DMS153 (cell line): Measurements from ENCODE around the gene MAN1A1.
A peak's percentile ranks its signal among the peaks of the same experiment; 100 is the strongest.
"Not testable (repeated sequence)": the region's sequence is repeated elsewhere in the genome, so short reads cannot be mapped to it uniquely, and the experiment has no call there.

Experiments used
- DNase-seq: peaks from one replicate; lab custom pipeline; 2025; lab: John Stamatoyannopoulos, UW

MAN1A1 gene

DNA sequence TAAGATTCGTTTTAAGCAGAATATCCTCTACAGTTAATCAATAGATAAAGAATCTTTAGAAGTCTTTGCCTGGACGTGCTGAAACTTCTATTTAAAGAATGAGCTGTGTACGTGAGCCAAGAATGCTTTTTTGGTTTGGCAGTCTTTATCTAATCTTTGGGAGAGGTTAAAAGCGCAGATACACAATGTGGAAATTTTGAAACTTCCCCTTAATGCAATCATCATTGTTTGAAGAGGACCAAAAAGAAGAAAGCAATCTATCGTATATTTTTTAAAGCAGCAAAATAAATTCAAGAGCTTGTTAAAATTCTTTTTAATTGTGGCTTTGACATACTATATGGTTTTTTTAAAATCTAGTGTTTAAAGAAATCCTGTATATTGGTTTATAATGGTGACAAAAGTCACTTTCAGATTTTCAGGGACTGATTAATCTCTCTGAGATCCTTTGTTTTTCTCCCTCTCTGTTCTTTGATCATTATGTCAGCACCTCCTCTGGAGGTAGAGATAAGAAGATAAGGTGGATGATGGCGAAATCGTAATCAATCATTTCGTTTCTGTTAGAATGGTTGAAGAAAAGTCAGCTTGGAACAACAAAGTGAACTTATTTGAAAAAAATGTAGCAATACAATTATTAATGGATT is 179.0 kb downstream of the MAN1A1 start:
- DNase-seq, result no peak

DNA sequence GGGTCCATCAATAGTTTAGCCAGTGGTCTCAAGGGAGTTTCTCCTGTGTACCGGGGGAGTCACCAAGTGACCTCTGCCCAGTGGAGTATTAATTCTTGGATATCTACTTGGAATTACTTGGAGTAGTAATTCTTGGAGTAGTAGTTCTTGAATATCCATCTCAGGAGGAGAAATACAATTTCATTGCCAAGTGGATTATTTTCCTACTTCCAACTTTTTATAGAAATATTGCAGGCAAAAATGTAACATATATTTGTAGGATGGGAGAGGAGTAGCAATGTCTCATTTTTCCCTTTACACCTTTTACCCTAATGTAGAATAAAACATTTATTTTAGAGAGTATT is 179.5 kb downstream of the MAN1A1 start:
- no peak for DNase-seq

DNA sequence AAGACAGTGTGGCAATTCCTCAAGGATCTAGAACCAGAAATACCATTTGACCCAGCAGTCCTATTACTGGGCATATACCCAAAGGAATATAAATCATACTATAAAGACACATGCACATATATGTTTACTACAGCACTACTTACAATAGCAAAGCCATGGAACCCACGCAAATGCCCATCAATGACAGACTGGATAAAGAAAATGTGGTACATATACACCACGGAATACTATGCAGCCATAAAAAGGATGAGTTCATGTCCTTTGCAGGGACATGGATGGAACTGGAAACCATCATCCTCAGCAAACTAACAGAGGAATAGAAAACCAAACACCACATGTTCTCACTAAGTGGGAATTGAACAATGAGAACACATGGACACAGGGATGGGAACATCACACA is 180.2 kb downstream of the MAN1A1 start:
- not testable (repeated sequence) for DNase-seq

DNA sequence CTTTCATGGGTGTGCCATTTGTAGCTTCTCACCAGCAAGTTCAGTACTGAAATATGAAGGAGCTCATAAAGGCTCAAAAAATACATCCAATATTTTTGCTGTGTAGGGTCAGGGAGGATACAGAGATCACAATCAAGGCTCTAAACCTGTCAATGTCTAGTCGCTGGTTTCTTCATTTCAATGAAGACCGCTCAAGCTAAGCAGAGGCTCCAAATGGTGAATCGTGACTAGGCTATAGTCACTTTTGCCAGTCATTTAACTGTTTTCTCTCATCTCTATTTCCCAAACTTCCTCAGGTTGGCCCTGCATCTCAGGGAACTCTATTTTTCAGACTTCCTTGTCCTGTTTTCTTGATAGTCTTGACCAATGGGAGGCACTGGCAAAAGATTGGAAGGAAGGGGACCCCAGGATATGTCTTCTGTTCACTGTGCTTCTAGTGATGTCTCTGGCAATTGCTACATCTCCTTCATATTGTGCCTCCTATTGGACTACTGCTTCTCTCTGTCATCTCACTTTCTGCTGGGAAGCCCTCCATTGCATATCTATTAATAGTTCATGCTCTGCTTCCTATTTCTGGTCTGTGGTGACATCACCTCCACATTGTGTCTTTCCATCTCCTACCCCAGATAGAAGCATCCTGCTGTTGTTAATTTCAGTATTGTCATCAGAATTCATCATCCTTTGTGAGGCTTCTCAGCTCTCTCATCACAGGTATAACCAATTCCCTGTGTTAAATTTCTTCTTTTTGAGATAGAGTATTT is 183.4 kb downstream of the MAN1A1 start:
- DNase-seq, result no peak

DNA sequence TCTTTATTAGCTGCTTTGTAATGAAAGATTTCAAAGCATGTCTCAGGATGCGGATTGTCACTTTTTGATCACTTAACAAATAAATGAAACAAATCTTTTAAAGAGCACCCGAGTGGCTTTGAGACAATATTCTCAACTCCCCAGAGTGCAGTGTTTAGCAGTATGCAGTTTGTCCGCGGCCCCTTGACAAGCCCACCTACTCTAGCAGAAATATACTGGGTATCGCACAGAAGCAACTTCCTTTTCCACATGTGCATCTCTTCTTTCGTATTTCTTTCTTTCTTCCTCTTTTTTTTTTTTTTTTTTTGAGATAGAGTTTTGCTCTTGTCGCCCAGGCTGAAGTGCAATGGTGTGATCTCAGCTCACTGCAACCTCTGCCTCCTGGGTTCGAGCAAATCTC is 186.6 kb downstream of the MAN1A1 start:
- no peak for DNase-seq

DNA sequence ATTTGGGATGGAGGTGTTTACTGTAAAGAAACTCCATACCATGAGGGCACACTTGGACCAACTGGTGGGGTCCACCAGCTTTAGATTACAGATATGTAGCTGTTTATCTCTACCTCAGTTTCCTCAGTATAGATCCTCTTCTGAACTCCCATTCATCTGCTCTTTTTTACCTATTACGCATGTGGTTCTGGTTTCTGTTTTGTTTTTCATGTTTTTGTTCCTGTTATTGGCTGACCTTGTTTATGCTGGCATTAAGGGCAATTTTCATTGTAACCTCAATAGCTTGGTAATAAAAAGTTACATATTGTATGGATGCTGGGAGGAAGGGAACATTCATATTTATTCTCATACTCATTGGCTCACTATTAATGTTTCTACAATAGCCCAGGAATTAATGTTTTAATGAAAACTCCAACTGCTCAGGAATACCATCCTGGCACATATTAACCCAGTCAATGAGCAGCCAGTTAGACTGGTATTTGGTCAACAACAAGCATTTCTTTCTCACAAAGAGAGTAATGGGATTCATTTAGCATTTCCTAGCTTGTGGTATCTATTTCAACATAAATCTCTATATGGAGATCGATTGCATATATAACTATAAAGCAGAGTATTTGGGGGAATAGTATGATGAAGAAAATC is 187.3 kb downstream of the MAN1A1 start:
- no peak for DNase-seq

DNA sequence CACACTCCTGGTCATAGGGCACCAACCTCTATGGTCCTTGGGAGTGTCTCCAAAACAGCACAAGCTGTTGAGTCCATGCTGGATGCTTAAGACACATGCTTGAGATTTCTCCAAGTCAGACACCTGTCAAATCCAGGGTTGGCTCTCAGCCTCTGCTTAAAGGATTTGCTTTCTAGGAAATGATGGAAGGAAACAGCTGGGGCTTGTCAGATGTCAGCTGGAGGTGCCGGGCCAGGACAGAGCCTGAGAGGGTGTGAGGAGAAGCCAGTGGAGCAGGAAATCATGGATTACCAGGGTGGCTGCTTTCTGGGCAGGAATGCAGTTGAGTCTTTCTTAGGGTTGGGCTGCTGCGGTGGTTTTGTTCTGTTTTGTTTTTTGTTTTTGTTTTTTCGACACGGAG is 188.1 kb downstream of the MAN1A1 start:
- no peak for DNase-seq

DNA sequence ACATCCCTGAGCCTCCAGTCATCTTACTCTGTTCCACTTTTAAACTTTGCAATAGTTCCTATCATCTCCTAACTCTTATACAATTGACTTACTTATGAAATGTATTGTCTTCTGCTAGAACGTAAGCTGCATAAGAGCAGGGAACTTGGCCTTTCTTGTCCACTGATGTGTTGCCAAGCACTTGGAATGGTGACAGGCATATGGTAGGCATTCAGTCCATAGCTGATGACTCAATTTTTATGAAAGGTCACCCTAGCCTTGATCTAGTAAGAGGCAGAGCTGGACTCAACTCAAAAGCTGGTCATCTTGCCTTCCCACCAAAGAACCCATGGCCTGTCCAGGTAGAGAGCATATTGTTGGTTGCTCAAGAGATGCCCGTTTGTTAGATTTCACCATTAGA is 188.7 kb downstream of the MAN1A1 start:
- no peak for DNase-seq

DNA sequence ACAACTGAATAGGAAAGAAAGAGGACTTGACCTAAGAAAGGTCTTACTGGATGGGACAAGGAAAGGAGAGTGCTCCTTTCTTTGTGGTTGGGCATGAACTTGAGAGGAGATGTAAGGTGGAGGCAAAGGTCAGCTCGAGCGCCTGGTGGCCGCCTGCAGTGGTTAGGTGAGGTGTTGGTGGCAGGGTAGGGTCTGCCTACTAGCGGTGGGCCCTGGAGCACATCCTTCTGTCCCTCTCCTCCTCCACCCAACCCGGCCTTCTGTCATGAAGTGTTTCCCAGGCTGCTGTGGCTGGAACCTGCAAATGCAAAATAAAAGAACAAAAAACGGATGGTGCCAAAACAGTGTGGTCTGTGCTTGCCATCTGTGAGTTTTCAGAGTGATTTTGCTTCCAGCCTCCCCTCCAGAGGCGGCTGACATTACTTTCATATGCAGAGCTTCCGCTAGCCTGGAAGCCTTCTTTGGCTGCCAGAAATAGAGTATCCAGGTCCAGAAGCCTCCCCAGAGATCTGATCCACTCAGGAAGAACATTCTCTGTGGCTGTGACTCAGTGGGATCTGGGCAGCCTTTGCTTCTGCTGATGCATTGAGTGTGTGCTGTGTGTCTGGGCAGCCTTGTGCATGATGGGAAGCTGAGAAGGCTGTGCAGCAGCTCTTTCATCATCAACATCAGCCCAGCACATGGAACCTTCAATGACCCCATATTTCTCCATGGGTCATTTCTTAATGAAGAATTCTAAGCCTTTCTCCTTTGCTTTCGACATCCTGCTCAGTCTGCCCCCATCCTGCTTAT is 191.3 kb downstream of the MAN1A1 start:
- DNase-seq, result no peak

DNA sequence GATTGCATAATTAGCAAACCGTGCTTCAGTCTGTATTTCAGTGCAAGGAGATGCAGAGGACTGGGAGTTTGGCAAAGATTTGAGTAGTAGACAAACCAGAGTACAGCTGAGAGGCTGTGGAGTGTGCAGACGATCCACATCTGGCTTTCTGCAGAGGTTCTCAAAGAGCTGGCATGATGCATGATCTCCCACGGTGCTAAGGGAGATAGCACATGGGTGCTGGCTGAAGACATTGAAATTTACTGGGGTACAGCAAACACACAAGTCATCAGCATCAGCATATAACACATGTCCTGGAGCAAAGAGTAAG is 192.1 kb downstream of the MAN1A1 start:
- no peak for DNase-seq

DNA sequence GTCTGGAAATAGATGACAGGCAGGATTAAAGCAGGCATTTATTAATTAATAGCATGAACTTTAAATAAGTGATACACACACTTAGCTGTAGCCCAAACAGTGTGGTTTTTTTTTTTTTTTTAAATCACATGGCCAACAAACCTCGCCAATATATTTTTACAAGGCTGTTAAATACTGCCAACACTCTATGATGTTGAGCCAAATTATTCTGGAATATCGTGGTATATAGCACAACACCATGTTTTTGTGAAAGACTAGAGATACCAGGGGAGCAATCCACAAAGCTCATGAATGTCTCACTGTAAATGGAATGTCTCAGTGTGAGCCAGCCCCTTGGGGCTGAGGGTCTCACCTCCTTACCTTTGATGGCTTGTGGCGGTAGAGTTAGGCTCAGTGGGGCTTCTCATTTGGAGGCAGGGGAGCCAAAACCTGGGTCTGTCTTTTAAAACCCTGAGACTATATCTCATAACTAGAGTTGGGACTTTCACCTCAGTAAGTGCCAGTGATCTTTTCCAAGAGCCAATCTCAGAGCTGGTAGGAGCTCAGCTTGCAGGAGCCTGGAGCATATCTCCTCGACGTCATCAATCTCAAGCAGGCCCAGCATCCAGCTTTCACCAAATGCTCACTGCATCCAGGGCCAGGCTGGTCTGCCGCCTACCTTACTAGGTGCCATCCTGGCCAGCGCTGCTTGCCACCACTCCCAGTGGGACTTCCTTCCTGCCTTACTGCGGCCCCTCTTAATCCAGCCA is 192.6 kb downstream of the MAN1A1 start:
- DNase-seq, result no peak

DNA sequence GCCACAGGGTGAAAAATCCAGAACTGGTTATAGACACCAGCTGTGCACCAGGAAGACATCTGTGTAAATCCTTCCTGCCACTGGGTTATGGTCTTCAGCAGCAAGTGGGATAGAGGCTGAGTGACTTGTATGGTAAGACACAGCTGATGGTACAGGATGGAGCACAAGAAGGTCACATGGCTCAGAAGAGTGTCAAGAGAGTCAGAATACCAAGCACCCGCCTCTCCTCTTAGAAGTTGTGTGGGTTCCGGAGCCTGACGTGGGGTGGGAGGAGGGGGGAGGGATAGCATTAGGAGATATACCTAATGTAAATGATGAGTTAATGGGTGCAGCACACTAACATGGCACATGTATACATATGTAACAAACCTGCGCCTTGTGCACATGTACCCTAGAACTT is 193.5 kb downstream of the MAN1A1 start:
- not testable (repeated sequence) for DNase-seq

DNA sequence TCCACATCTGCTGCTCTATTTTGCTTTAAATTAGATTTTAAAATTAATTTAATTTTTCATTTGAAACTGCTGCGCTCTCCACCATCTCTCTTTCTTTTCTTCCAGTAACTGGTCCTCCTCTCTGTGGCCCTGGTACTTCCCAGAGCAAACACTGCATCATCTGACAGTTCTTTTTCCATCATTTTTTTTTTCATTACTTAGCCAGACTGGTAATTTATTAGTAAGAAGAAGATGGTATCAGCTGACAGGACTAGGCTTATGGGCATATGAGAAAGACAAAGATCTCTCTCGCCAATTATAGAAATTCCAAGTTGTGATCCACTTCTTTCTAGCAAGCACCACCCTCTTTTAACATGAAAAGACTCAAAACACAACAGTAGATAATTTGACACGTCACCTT is 197.4 kb downstream of the MAN1A1 start:
- DNase-seq, result no peak

DNA sequence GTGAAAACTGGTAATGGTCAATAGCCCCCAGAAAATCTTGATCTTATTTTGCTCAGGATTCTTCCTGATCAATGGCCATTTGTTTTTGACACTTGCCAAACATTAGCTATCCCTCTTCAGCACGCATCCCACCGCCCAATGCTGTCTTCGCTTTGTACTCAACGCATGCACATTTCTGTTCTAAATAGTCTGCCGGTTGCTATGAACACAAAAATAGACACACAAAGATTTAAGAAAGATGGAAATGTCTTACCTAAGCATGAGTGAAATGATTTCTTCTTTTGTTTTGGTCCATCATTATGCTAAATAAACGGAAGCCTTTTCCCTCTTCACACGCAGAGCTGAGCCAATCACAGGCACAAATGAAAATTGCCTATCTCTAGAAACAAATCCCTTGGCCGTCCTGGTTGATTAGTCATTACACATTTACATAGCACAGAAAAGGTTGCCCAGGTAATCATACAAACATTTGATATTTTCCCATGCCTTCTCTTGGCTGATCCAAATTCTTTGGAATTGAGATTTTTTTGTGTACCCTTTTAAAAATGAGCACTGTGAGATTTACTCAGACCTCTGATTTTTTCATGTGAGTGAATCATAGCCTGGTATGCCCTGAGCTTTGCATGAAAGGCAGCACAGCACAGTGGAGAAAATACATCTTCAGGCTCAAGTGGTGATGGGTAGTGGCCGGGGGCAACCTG is 200.6 kb downstream of the MAN1A1 start:
- no peak for DNase-seq

DNA sequence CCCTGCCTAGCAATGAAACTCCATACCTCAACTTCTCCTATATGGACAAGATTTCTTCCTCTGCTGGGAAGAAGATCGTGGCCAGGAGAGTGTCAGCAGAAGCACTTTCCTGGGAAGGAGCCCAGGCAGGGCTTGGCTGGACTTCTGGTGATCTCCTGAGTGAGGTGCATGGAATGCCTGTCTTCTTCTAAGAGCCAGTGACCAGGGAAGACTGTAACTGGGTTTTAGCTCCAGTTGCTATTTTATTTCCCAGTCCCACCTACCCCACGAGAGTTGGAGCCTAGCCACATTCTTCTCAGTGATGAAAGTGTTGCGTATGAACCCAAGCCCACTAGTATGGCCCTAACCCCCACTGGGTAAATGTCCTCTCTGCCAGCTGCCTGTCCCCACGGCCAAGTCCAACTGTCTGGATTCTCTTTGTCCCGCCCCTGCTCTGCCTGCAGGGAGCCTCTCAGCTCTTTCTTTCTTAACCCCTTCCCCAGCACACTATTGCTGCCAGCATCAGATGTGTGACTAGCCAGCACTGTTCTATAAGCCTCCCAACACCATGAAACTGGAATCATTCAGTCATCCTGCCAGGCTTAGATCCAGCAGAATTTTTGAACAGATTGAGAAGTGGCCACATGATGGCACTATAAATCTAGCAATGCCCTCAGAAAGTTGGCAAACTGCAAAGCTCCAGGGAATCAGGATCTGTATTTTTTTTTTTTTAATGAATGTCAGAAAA is 201.3 kb downstream of the MAN1A1 start:
- DNase-seq, result peak; percentile 10

DNA sequence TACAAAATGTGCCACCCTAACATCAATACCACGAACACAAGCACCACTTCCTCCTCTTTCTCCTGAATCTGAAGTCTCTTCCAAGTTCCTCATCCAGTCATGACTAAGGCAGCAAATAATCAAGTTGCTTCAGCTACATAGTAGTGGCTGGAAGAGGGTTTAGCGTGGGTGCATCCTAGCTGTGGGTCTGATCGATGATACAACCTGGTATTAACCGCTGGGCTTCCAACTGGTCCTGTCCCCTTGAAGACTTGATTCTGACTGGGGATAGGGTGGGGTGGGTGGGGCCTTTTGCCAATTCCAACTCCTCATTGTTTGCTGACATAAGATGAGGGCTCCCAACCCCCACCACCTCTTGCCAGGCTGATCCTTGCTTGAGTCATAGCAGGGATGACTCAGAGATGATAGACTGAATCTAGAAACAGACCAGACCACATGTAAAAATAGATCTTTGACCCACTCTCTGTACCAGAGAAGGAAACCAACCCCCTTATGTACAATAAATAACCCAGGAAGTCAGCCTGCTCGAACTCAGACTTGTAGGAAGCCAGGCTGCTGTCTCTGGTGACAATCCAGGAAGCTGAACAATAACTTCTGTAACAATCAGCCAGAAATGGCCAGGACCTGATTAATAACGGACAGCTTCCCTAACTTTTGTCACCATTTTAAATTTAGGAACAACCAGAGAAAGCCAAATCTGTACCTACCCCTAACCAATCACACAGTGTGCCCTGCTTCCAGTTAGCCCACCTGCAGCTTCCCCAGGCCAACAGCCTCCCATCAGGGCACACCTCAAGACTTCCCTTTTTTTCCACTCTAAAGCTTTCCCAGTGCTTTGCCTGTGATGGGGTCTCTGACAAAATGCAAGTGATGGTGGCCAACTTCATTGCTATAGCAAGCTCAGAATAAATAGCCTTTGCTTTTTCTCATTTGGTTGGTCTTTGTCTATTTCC is 202.2 kb downstream of the MAN1A1 start:
- DNase-seq, result peak; percentile 61

DNA sequence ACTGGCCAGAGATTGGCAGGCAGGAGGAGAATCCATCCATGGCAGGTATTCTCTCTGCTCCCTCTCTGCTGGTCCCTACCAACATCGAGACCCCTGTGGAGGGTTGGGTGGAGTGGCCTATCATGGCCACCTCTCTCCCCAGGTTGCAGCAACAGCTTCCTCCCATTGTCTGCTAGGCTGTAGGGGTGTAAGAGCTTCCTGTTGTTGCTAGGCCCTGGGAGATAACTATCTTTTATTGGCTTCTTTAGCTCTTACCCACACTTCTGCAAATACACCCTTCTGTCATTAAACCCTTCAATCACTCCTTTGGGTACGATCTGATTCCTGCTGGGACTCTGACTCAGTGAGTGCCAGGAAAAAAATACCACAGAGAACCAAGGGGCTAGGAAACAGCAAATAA is 204.4 kb downstream of the MAN1A1 start:
- no peak for DNase-seq

DNA sequence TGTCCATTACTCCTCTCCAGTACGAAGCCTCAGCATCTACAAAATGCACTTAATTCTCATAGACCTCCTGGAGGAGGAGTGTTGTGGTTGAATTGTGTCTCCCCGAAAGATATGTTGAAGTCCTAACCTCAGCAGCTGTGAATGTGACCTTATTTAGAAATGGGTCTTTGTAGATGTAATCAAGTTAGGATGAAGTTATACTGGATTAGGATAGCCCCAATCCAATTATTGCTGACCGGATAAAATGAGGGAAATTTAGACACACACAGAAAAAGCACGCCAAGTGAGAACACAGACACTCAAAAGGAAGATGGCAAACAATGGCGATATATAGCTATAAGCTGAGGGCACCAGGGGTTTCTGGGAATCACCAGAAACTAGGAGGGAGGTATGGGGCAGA is 206.9 kb downstream of the MAN1A1 start:
- DNase-seq, result no peak

DNA sequence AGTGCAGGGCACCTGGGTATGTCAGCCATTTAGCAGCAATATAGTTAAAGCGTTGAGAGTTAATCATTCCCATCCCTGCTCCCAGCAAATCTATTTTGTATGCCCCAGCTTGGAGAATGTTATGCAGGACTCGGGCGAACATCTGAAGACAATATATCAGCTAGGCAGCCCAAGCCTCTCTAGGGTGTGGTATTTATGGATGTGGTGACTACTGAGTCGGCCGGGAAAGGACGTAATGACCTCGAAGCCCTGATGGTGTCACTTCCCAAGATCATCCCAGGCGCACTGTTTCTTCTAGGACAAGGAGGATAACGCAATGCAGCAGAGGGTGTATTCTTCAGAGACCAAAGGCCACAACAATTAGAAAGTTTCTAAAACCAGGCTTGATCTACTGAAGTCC is 207.5 kb downstream of the MAN1A1 start:
- DNase-seq, result no peak
